ENCODE measurements around the gene KLK2.

KLK2 gene

GRCh38 chr19:50873056-50873455 lies at the start of gene KLK2:
Gene KLK2, plus strand, starts transcription at chr19:50873439. Its CDS starts 35 bp downstream, at chr19:50873474.
- Histone ChIP-seq H3K27me3 (ENCODE audit: insufficient read depth, low read length, poor library complexity, severe bottlenecking) (no peaks in the 10 kb centered on the region), H3K4me1 (ENCODE audit: insufficient read depth, low read length, poor library complexity, severe bottlenecking) (no peaks in the 10 kb centered on the region), H4K20me1 (ENCODE audit: insufficient read depth, low read length, poor library complexity, severe bottlenecking) (no peaks in the 10 kb centered on the region), H2AFZ (ENCODE audit: low read length) (no peak within 1 kb of the TSS), H3K79me2 (ENCODE audit: insufficient read depth, low read length) (no peaks in the 10 kb centered on the region), H3K9me2 (replicated peaks; ENCODE audit: low read depth, low read length) (no peaks in the 10 kb centered on the region), H3F3A (ENCODE audit: low read depth) (no peaks in the 10 kb centered on the region), H3K4me2 (ENCODE audit: low read depth, low read length, poor library complexity, severe bottlenecking) (no peak within 1 kb of the TSS), H3K4me3 (ENCODE audit: low read length, poor library complexity, severe bottlenecking) (no peak within 1 kb of the TSS), H3K9me3 (ENCODE audit: insufficient read depth, low read depth, low read length) (no peaks in the 10 kb centered on the region), H3K36me3 (ENCODE audit: insufficient read depth, low read length) (no peaks in the 10 kb centered on the region), H3K9ac (ENCODE audit: low read depth, low read length, poor library complexity, severe bottlenecking) (no peak within 1 kb of the TSS)
- no peak for TF ChIP-seq CTCF (conservative IDR thresholded peaks at IDR 0.05; ENCODE audit: low read length)
- no peak for TF ChIP-seq EZH2phosphoT487 (IDR thresholded peaks at IDR 0.05; ENCODE audit: borderline replicate concordance)

GRCh38 chr19:50826492-50827240 lies 46.6 kb upstream of the KLK2 start:
- no peak overlapping the region for H2AFZ ChIP-seq (ENCODE audit: low read length)
- no peaks in the 10 kb centered on the region for H3K4me1 ChIP-seq (ENCODE audit: insufficient read depth, low read length, poor library complexity, severe bottlenecking)
- no peak overlapping the region for H3K4me3 ChIP-seq (ENCODE audit: low read length, poor library complexity, severe bottlenecking)
- no peaks in the 10 kb centered on the region for H3F3A ChIP-seq (ENCODE audit: low read depth)
- TF ChIP-seq EZH2phosphoT487 (IDR thresholded peaks at IDR 0.05; ENCODE audit: borderline replicate concordance) (no peak), CTCF (conservative IDR thresholded peaks at IDR 0.05; ENCODE audit: low read length) (no peak)
- H3K27me3 ChIP-seq (ENCODE audit: insufficient read depth, low read length, poor library complexity, severe bottlenecking), result no peaks in the 10 kb centered on the region
- H3K4me2 ChIP-seq (ENCODE audit: low read depth, low read length, poor library complexity, severe bottlenecking), result no peak overlapping the region
- no peaks in the 10 kb centered on the region for H3K9me3 ChIP-seq (ENCODE audit: insufficient read depth, low read depth, low read length)
- no peaks in the 10 kb centered on the region for H4K20me1 ChIP-seq (ENCODE audit: insufficient read depth, low read length, poor library complexity, severe bottlenecking)
- H3K9ac ChIP-seq (ENCODE audit: low read depth, low read length, poor library complexity, severe bottlenecking), result no peak overlapping the region
- H3K9me2 ChIP-seq (replicated peaks; ENCODE audit: low read depth, low read length), result no peaks in the 10 kb centered on the region
- H3K79me2 ChIP-seq (ENCODE audit: insufficient read depth, low read length), result no peaks in the 10 kb centered on the region
- no peaks in the 10 kb centered on the region for H3K36me3 ChIP-seq (ENCODE audit: insufficient read depth, low read length)

- H3K9ac ChIP-seq (ENCODE audit: low read depth, low read length, poor library complexity, severe bottlenecking), result no peak overlapping the region
- no peaks in the 10 kb centered on the region for H3F3A ChIP-seq (ENCODE audit: low read depth)
- H3K36me3 ChIP-seq (ENCODE audit: insufficient read depth, low read length), result no peaks in the 10 kb centered on the region
- no peaks in the 10 kb centered on the region for H3K79me2 ChIP-seq (ENCODE audit: insufficient read depth, low read length)
- H3K27me3 ChIP-seq (ENCODE audit: insufficient read depth, low read length, poor library complexity, severe bottlenecking), result no peaks in the 10 kb centered on the region
- H3K4me2 ChIP-seq (ENCODE audit: low read depth, low read length, poor library complexity, severe bottlenecking), result no peak overlapping the region
- H3K4me3 ChIP-seq (ENCODE audit: low read length, poor library complexity, severe bottlenecking), result no peak overlapping the region
- H3K9me2 ChIP-seq (replicated peaks; ENCODE audit: low read depth, low read length), result no peaks in the 10 kb centered on the region
- H3K4me1 ChIP-seq (ENCODE audit: insufficient read depth, low read length, poor library complexity, severe bottlenecking), result no peaks in the 10 kb centered on the region
- TF ChIP-seq CTCF (conservative IDR thresholded peaks at IDR 0.05; ENCODE audit: low read length), result no peak
- TF ChIP-seq EZH2phosphoT487 (IDR thresholded peaks at IDR 0.05; ENCODE audit: borderline replicate concordance), result no peak
- no peaks in the 10 kb centered on the region for H3K9me3 ChIP-seq (ENCODE audit: insufficient read depth, low read depth, low read length)
- H4K20me1 ChIP-seq (ENCODE audit: insufficient read depth, low read length, poor library complexity, severe bottlenecking), result no peaks in the 10 kb centered on the region
- H2AFZ ChIP-seq (ENCODE audit: low read length), result no peak overlapping the region
Observed at GRCh38 chr19:50827476-50827875, 45.8 kb upstream of the KLK2 start.

All from Loucy (cell line).